Cardiac muscle cell (in vitro differentiated cells and primary cell): ENCODE measurements around the gene FAM227A. TPM values are rescaled to one million over a fixed set of nuclear protein-coding genes. Genes with fewer than 3 reads are reported as not detected.

Experiments used
- DNase-seq, 2 donors: peaks; one replicate each; pipeline versions ENCODE4 v3.0.0 to v3.0.0-alpha.2; 2010 to 2017; ENCODE audit warnings: low read depth in 1 of 2, low spot score in 1 of 2
- H3K27ac ChIP-seq: fragments of 200-600 bp; sonication (generic); 2 replicates; pipeline ENCODE4 v1.5.1; 2016
- H3K27me3 ChIP-seq: fragments of 200-600 bp; sonication (generic); 2 replicates; pipeline ENCODE4 v1.6.0; 2016; ENCODE audit warnings: control low read depth
- H3K36me3 ChIP-seq: fragments of 200-600 bp; sonication (generic); 2 replicates; pipeline ENCODE4 v1.5.1; 2016; ENCODE audit warnings: control low read depth
- H3K4me1 ChIP-seq: fragments of 200-600 bp; sonication (generic); 2 replicates; pipeline ENCODE4 v1.8.1; 2017; ENCODE audit warnings: low read depth, mild to moderate bottlenecking, mixed run types
- H3K4me3 ChIP-seq: fragments of 200-600 bp; sonication (generic); 2 replicates; pipeline ENCODE4 v1.5.1; 2016; ENCODE audit warnings: mild to moderate bottlenecking
- H3K9me3 ChIP-seq: fragments of 200-600 bp; sonication (generic); 2 replicates; pipeline ENCODE4 v1.5.1; 2017; ENCODE audit warnings: low read depth, mild to moderate bottlenecking, control low read depth
- CTCF ChIP-seq: IDR thresholded peaks from 2 replicates; pipeline ENCODE4 v1.5.1; 2012; ENCODE audit warnings: low read depth, mild to moderate bottlenecking, low read length
- polyA plus RNA-seq: library from polyadenylated mRNA; unstranded; fragments of >200 nt; fragmentation: Nextera tagmentation; extraction: Ambion mirVana; gene quantifications from 2 replicates; pipeline ENCODE4 v1.2.1, GENCODE V29; 2016
- total RNA-seq: library from RNA; depleted of rRNA; stranded (reverse); fragments of >200 nt; gene quantifications from 2 replicates; pipeline ENCODE4 v1.2.3, GENCODE V29; 2016

FAM227A gene
- total and polyA plus RNA-seq, 2 experiments from 2014 or later: 4.5 to 7.4 TPM

GRCh38 chr22:38567531-38568285 is 88.5 kb downstream of the FAM227A start:
- H3K36me3 ChIP-seq: no peaks in the 10 kb centered on the region
- no peak overlapping the region for H3K4me3 ChIP-seq
- TF ChIP-seq CTCF: no peak
- H3K4me1 ChIP-seq: peaks cover 13% of the 10 kb centered on the region
- no peak for DNase-seq
- H3K27me3 ChIP-seq: no peaks in the 10 kb centered on the region
- no peaks in the 10 kb centered on the region for H3K9me3 ChIP-seq
- H3K27ac ChIP-seq: no peak overlapping the region

GRCh38 chr22:38566726-38567504 is 89.3 kb downstream of the FAM227A start:
- TF ChIP-seq CTCF: no peak
- Histone ChIP-seq H3K27ac (peak overlapping the region; percentile 24), H3K4me1 (peaks cover 12% of the 10 kb centered on the region), H3K36me3 (no peaks in the 10 kb centered on the region), H3K27me3 (no peaks in the 10 kb centered on the region), H3K4me3 (no peak overlapping the region), H3K9me3 (no peaks in the 10 kb centered on the region)
- DNase-seq: peak in 1 of 2 donors; percentile 22

DNA sequence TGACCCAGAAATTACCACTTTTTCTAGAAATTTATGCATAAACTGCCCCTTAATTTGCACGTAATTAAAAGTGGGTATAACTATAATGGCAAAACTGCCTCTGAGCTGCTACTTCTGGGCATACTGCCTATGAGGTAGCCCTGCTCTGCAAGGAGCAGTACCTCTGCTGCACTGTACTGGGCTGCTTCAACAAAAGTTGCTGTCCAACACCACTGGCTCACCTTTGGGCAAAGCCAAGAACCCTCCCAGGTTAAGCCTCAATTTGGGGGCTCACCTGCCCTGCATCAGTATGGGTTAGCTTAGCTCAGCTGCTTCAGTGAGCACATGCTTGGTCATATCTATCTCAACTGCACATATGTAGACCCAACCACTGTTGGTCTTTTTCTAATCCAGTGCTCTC is 90.8 kb downstream of the FAM227A start:
- no peak for TF ChIP-seq CTCF
- Histone ChIP-seq H3K4me1 (no peaks in the 10 kb centered on the region), H3K27ac (no peak overlapping the region), H3K4me3 (no peak overlapping the region), H3K27me3 (no peaks in the 10 kb centered on the region), H3K36me3 (no peaks in the 10 kb centered on the region), H3K9me3 (no peaks in the 10 kb centered on the region)
- no peak for DNase-seq

- no peak overlapping the region for H3K4me3 ChIP-seq
Measured at GRCh38 chr22:38564669-38565068, 91.5 kb downstream of the FAM227A start.

GRCh38 chr22:38554281-38554680 is 101.9 kb downstream of the FAM227A start:
- no peak for TF ChIP-seq CTCF
- H3K4me3 ChIP-seq: no peak overlapping the region

More at GRCh38 chr22:38564669-38565068, 91.5 kb downstream of the FAM227A start:
- H3K36me3 ChIP-seq: no peaks in the 10 kb centered on the region
- DNase-seq: no peak
- no peak overlapping the region for H3K27ac ChIP-seq
- no peaks in the 10 kb centered on the region for H3K4me1 ChIP-seq
- H3K9me3 ChIP-seq: no peaks in the 10 kb centered on the region
- no peaks in the 10 kb centered on the region for H3K27me3 ChIP-seq
- TF ChIP-seq CTCF: no peak

More at GRCh38 chr22:38554281-38554680, 101.9 kb downstream of the FAM227A start:
- no peaks in the 10 kb centered on the region for H3K36me3 ChIP-seq
- no peaks in the 10 kb centered on the region for H3K4me1 ChIP-seq
- no peaks in the 10 kb centered on the region for H3K27me3 ChIP-seq
- DNase-seq: no peak
- no peak overlapping the region for H3K27ac ChIP-seq
- H3K9me3 ChIP-seq: no peaks in the 10 kb centered on the region
